A673 (cell line): Measurements from ENCODE around the gene PABPN1L. TPM values are rescaled to one million over a fixed set of nuclear protein-coding genes. Genes with fewer than 3 reads are reported as not detected.

Experiments used
- BruUV-seq: library from RNA; stranded (reverse); fragments of 400-500 nt; replicated peaks from 2 replicates; lab custom pipeline; 2021; lab: Mats Ljungman, UMichigan
- CTCF ChIA-PET: fragments of 300-600 bp; sonication (Branson Sonifier 250); formaldehyde crosslinking; loops from one replicate; lab custom pipeline; 2022; ENCODE audit warnings: antibody characterized with exemption; lab: Charles Lee
- POLR2A ChIA-PET: fragments of 300-600 bp; sonication (Branson Sonifier 250); formaldehyde crosslinking; loops from one replicate; lab custom pipeline; 2022; ENCODE audit warnings: antibody characterized with exemption; ENCODE audit not compliant: low non-redundant PET; lab: Charles Lee
- DNase-seq: peaks from one replicate; pipeline ENCODE4 v3.0.0-alpha.2; 2015; ENCODE audit warnings: low spot score
- H3K27ac ChIP-seq: fragments of 200-600 bp; sonication (generic); 2 replicates; pipeline ENCODE4 v1.5.1; 2016; ENCODE audit warnings: mixed run types, low read depth, mild to moderate bottlenecking, mixed read lengths, antibody characterized with exemption, low read length; ENCODE audit not compliant: poor library complexity, severe bottlenecking
- H3K27me3 ChIP-seq: fragments of 200-600 bp; sonication (generic); replicated peaks from 2 replicates; pipeline ENCODE4 v1.6.1; 2017; ENCODE audit warnings: mixed run types, low read depth, mild to moderate bottlenecking, mixed read lengths, antibody characterized with exemption, low read length; ENCODE audit not compliant: insufficient read depth, poor library complexity
- H3K36me3 ChIP-seq: fragments of 200-600 bp; sonication (generic); 2 replicates; pipeline ENCODE4 v1.6.1; 2016; ENCODE audit warnings: mixed run types, mild to moderate bottlenecking, mixed read lengths, antibody characterized with exemption, low read length; ENCODE audit not compliant: insufficient read depth, poor library complexity, severe bottlenecking
- H3K4me1 ChIP-seq: fragments of 200-600 bp; sonication (generic); 2 replicates; pipeline ENCODE4 v1.6.1; 2017; ENCODE audit warnings: mixed run types, mild to moderate bottlenecking, mixed read lengths, antibody characterized with exemption, low read length; ENCODE audit not compliant: insufficient read depth, poor library complexity, severe bottlenecking
- H3K4me3 ChIP-seq: fragments of 200-600 bp; sonication (generic); 2 replicates; pipeline ENCODE4 v1.5.1; 2016; ENCODE audit warnings: low read depth, mixed run types, mild to moderate bottlenecking, mixed read lengths, low read length; ENCODE audit not compliant: poor library complexity, severe bottlenecking
- H3K9me3 ChIP-seq: fragments of 200-600 bp; sonication (generic); 2 replicates; pipeline ENCODE4 v1.6.1; 2016; ENCODE audit warnings: mixed run types, low read depth, mild to moderate bottlenecking, mixed read lengths, antibody characterized with exemption, low read length; ENCODE audit not compliant: poor library complexity, severe bottlenecking
- CTCF ChIP-seq: fragments of 300-800, 200-600 bp; sonication (generic); conservative IDR thresholded peaks from 2 replicates; pipeline ENCODE4 v1.5.1; 2017; ENCODE audit warnings: low read depth, mild to moderate bottlenecking, antibody characterized with exemption, low read length, moderate library complexity, mixed read lengths
- EZH2 ChIP-seq: fragments of 200-600 bp; sonication (generic); IDR thresholded peaks from 2 replicates; pipeline ENCODE4 v1.6.1; 2017; ENCODE audit warnings: borderline replicate concordance, low read depth, mild to moderate bottlenecking, mixed read lengths, antibody characterized with exemption, low read length; ENCODE audit not compliant: poor library complexity, severe bottlenecking
- intact Hi-C: fragments of 100-400 bp; cut with micrococcal nuclease; formaldehyde crosslinking; loops from one replicate; pipeline ENCODE4 v1.10.0; 2022; ENCODE audit not compliant: unreplicated experiment
- total RNA-seq: library from RNA; stranded (reverse); gene quantifications from 2 replicates; pipeline ENCODE4 v1.2.3, GENCODE V29; 2021

PABPN1L gene
- total RNA-seq, 1 experiment from 2014 or later: not detected

GRCh38 chr16:88897696-88898425, 31.4 kb upstream of the PABPN1L start:
- no peak for DNase-seq
- no peaks in the 10 kb centered on the region for H3K9me3 ChIP-seq
- TF ChIP-seq EZH2 (no peak), CTCF (no peak)
- no peaks in the 10 kb centered on the region for H3K4me1 ChIP-seq
- H3K27me3 ChIP-seq: no peaks in the 10 kb centered on the region
- no peaks in the 10 kb centered on the region for H3K36me3 ChIP-seq
- intact Hi-C loops: no loop called here
- no peak overlapping the region for H3K4me3 ChIP-seq
- ChIA-PET POLR2A (no interaction called here), CTCF (interaction anchor here (0.6 kb wide), 1 partner anchor 160 kb away, joined by 3 read pairs; no protein-coding TSS in a partner anchor)
- BruUV-seq: no TSS peak
- H3K27ac ChIP-seq: no peak overlapping the region

GRCh38 chr16:88896238-88897070, 30.0 kb upstream of the PABPN1L start:
- H3K4me3 ChIP-seq: no peak overlapping the region
- H3K9me3 ChIP-seq: no peaks in the 10 kb centered on the region
- ChIA-PET POLR2A (no interaction called here), CTCF (no interaction called here)
- H3K4me1 ChIP-seq: no peaks in the 10 kb centered on the region
- DNase-seq: no peak
- intact Hi-C loops: no loop called here
- no peak overlapping the region for H3K27ac ChIP-seq
- BruUV-seq: no TSS peak
- no peaks in the 10 kb centered on the region for H3K27me3 ChIP-seq
- H3K36me3 ChIP-seq: no peaks in the 10 kb centered on the region
- no peak for TF ChIP-seq EZH2
- TF ChIP-seq CTCF: no peak

- no peak for DNase-seq
- H3K27me3 ChIP-seq: no peaks in the 10 kb centered on the region
- TF ChIP-seq EZH2 (no peak), CTCF (no peak)
- H3K9me3 ChIP-seq: no peaks in the 10 kb centered on the region
- intact Hi-C loops: no loop called here
- CTCF ChIA-PET: no interaction called here
- no TSS peak for BruUV-seq
- no peaks in the 10 kb centered on the region for H3K4me1 ChIP-seq
- no peak overlapping the region for H3K27ac ChIP-seq
- no peaks in the 10 kb centered on the region for H3K36me3 ChIP-seq
- POLR2A ChIA-PET: no interaction called here
- no peak overlapping the region for H3K4me3 ChIP-seq
These were observed 28.9 kb upstream of the PABPN1L start for GRCh38 chr16:88895335-88895734.
